ENCODE measurements around the gene KIF3C.
A peak's percentile ranks its signal among the peaks of the same experiment; 100 is the strongest.

KIF3C gene

GRCh38 chr2:25957743-25958142, 24.6 kb downstream of the KIF3C start:
- Histone ChIP-seq H3K4me1 (ENCODE audit: insufficient read depth, insufficient read length) (peaks cover 10% of the 10 kb centered on the region), H3K27me3 (ENCODE audit: insufficient read depth, insufficient read length) (no peaks in the 10 kb centered on the region), H3K36me3 (ENCODE audit: insufficient read depth, insufficient read length, low read length) (peaks cover 41% of the 10 kb centered on the region), H3K9ac (ENCODE audit: insufficient read length, low read depth) (no peak overlapping the region), H3K9me3 (ENCODE audit: insufficient read depth, low read length) (no peaks in the 10 kb centered on the region), H3K4me3 (ENCODE audit: insufficient read length, low read depth) (no peak overlapping the region)
- TF ChIP-seq ZNF274 (IDR thresholded peaks at IDR 0.05; ENCODE audit: low read depth, low read length), result no peak
- TF ChIP-seq YY1 (IDR thresholded peaks at IDR 0.05; ENCODE audit: insufficient read depth, insufficient read length), result no peak
- TF ChIP-seq SUZ12 (IDR thresholded peaks at IDR 0.05; ENCODE audit: extremely low read depth, insufficient read depth, insufficient read length), result no peak
- DNase-seq (ENCODE audit: low read depth, low spot score), result no peak

DNA sequence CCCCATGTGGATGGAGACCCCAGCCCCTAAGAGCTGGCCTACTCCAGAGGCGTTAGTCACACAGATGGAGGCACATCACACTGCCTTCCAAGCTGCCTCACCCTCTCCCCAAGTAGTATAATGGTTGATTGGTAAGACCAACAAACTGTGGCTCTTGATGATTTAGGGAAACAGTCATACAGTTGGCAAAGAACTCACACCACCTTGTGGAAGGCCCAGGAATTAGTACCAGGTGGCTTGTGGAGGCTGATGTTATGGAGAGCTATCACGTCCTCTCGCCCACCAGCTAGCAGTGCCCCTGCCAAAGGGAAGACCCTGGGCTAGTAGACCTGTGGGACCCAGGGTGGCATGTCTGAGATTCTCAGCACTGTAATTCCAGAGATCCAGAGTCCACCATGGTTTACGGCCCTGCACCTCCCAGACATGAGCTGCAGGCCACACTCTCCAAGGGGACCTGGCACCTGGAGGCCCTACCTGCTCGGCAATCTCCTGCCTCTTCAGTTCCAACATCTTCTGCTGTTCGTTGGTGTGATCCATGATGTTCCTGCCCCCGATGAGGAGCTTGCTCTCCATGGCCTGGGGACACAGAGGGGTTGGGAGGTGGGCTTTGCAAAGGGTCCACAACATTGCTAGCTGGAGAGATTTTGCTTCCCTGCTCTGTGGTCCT, 26.3 kb downstream of the KIF3C start:
- no peak overlapping the region for H3K4me3 ChIP-seq (ENCODE audit: insufficient read length, low read depth)
- no peaks in the 10 kb centered on the region for H3K9me3 ChIP-seq (ENCODE audit: insufficient read depth, low read length)
- peaks cover 10% of the 10 kb centered on the region for H3K4me1 ChIP-seq (ENCODE audit: insufficient read depth, insufficient read length)
- H3K36me3 ChIP-seq (ENCODE audit: insufficient read depth, insufficient read length, low read length), result peaks cover 46% of the 10 kb centered on the region
- no peaks in the 10 kb centered on the region for H3K27me3 ChIP-seq (ENCODE audit: insufficient read depth, insufficient read length)
- DNase-seq (ENCODE audit: low read depth, low spot score), result no peak
- TF ChIP-seq SUZ12 (IDR thresholded peaks at IDR 0.05; ENCODE audit: extremely low read depth, insufficient read depth, insufficient read length) (no peak), YY1 (IDR thresholded peaks at IDR 0.05; ENCODE audit: insufficient read depth, insufficient read length) (no peak), ZNF274 (IDR thresholded peaks at IDR 0.05; ENCODE audit: low read depth, low read length) (no peak)
- no peak overlapping the region for H3K9ac ChIP-seq (ENCODE audit: insufficient read length, low read depth)

DNA sequence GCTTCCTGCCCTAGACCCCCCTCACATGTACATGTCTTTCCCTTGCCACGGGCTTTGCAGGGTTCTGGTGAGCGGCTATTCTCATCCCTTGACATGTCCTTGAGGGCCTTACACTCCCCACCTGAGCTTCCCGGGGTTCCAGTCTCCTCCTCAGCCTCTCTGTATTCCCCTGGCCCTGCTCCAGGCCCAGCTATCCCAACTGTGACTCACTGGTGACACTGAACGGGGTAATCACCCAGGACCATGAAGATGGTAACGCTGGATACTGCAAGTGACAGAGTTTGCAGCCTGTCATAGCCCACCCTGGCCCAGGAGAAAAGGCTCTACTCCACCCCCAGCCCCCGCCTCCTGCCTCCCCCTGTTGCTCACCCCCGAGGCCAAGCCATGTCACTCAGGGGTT, 27.3 kb downstream of the KIF3C start:
- DNase-seq (ENCODE audit: low read depth, low spot score), result no peak
- Histone ChIP-seq H3K9ac (ENCODE audit: insufficient read length, low read depth) (no peak overlapping the region), H3K4me1 (ENCODE audit: insufficient read depth, insufficient read length) (peaks cover 10% of the 10 kb centered on the region), H3K27me3 (ENCODE audit: insufficient read depth, insufficient read length) (no peaks in the 10 kb centered on the region), H3K9me3 (ENCODE audit: insufficient read depth, low read length) (no peaks in the 10 kb centered on the region), H3K4me3 (ENCODE audit: insufficient read length, low read depth) (no peak overlapping the region), H3K36me3 (ENCODE audit: insufficient read depth, insufficient read length, low read length) (peaks cover 43% of the 10 kb centered on the region)
- TF ChIP-seq YY1 (IDR thresholded peaks at IDR 0.05; ENCODE audit: insufficient read depth, insufficient read length) (no peak), ZNF274 (IDR thresholded peaks at IDR 0.05; ENCODE audit: low read depth, low read length) (no peak), SUZ12 (IDR thresholded peaks at IDR 0.05; ENCODE audit: extremely low read depth, insufficient read depth, insufficient read length) (no peak)

DNA sequence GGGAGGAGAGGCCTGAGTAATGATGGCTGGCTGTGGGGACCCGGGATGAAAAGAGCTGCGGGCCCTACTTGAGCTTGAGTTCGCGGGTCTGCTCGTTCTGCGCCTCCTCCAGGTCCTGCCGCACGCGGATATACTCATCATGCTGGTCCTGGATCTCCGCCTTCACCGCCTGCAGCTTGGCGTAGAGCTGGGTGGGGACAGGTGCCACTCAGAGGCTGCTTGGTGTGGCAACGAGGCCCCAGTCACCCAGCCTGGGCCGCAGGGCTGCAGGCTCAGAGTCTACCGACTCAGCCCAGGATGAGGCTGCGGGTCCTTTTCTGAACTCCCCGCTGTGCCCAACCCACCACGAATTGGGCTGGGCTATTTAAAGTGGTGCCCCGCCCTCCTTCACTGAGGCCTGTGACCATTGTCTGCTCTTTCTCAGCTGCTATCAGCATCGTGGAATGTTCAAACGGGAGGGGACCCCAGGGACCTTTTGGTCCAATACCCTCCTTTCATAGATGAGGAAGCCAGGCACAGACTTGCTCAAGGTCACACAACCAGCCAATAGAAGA, 28.0 kb downstream of the KIF3C start:
- Histone ChIP-seq H3K36me3 (ENCODE audit: insufficient read depth, insufficient read length, low read length) (peaks cover 43% of the 10 kb centered on the region), H3K27me3 (ENCODE audit: insufficient read depth, insufficient read length) (no peaks in the 10 kb centered on the region), H3K4me3 (ENCODE audit: insufficient read length, low read depth) (no peak overlapping the region), H3K9me3 (ENCODE audit: insufficient read depth, low read length) (no peaks in the 10 kb centered on the region), H3K4me1 (ENCODE audit: insufficient read depth, insufficient read length) (peaks cover 10% of the 10 kb centered on the region), H3K9ac (ENCODE audit: insufficient read length, low read depth) (peak overlapping the region; percentile 32)
- DNase-seq (ENCODE audit: low read depth, low spot score), result peak; percentile 18
- TF ChIP-seq YY1 (IDR thresholded peaks at IDR 0.05; ENCODE audit: insufficient read depth, insufficient read length) (no peak), SUZ12 (IDR thresholded peaks at IDR 0.05; ENCODE audit: extremely low read depth, insufficient read depth, insufficient read length) (no peak), ZNF274 (IDR thresholded peaks at IDR 0.05; ENCODE audit: low read depth, low read length) (no peak)

DNA sequence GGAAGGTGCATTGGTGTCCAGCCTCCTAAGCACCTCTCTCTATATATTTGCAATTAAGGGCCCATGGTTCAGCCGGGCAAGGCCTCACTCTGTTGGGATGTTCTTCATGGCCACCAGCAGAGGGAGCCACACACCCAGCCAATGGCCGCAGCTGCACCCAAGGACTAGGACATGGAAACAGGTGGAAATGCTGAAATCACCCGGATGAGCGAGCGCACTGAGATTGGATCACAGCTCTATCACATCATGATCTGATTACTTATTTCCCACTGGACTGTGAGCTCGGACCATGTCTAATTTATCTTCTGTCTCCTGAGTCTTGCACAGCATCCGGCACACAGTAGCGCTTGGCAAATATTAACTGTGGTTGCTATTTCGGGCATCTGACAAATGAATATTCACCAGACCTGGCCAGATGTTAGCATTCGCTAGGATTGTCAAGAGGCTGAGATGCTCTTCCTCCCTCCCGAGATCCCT, 31.2 kb downstream of the KIF3C start:
- DNase-seq (ENCODE audit: low read depth, low spot score), result peak; percentile 83
- Histone ChIP-seq H3K9me3 (ENCODE audit: insufficient read depth, low read length) (no peaks in the 10 kb centered on the region), H3K4me1 (ENCODE audit: insufficient read depth, insufficient read length) (peaks cover 10% of the 10 kb centered on the region), H3K36me3 (ENCODE audit: insufficient read depth, insufficient read length, low read length) (peaks cover 21% of the 10 kb centered on the region), H3K4me3 (ENCODE audit: insufficient read length, low read depth) (no peak overlapping the region), H3K27me3 (ENCODE audit: insufficient read depth, insufficient read length) (no peaks in the 10 kb centered on the region), H3K9ac (ENCODE audit: insufficient read length, low read depth) (no peak overlapping the region)
- no peak for TF ChIP-seq ZNF274 (IDR thresholded peaks at IDR 0.05; ENCODE audit: low read depth, low read length)
- TF ChIP-seq YY1 (IDR thresholded peaks at IDR 0.05; ENCODE audit: insufficient read depth, insufficient read length), result no peak

GRCh38 chr2:25948437-25948836, 33.9 kb downstream of the KIF3C start:
- H3K9me3 ChIP-seq (ENCODE audit: insufficient read depth, low read length), result no peaks in the 10 kb centered on the region
- no peaks in the 10 kb centered on the region for H3K4me1 ChIP-seq (ENCODE audit: insufficient read depth, insufficient read length)
- peaks cover 14% of the 10 kb centered on the region for H3K36me3 ChIP-seq (ENCODE audit: insufficient read depth, insufficient read length, low read length)
- no peak for DNase-seq (ENCODE audit: low read depth, low spot score)
- TF ChIP-seq YY1 (IDR thresholded peaks at IDR 0.05; ENCODE audit: insufficient read depth, insufficient read length) (no peak), SUZ12 (IDR thresholded peaks at IDR 0.05; ENCODE audit: extremely low read depth, insufficient read depth, insufficient read length) (no peak), ZNF274 (IDR thresholded peaks at IDR 0.05; ENCODE audit: low read depth, low read length) (no peak)
- no peaks in the 10 kb centered on the region for H3K27me3 ChIP-seq (ENCODE audit: insufficient read depth, insufficient read length)
- H3K4me3 ChIP-seq (ENCODE audit: insufficient read length, low read depth), result no peak overlapping the region
- no peak overlapping the region for H3K9ac ChIP-seq (ENCODE audit: insufficient read length, low read depth)

DNA sequence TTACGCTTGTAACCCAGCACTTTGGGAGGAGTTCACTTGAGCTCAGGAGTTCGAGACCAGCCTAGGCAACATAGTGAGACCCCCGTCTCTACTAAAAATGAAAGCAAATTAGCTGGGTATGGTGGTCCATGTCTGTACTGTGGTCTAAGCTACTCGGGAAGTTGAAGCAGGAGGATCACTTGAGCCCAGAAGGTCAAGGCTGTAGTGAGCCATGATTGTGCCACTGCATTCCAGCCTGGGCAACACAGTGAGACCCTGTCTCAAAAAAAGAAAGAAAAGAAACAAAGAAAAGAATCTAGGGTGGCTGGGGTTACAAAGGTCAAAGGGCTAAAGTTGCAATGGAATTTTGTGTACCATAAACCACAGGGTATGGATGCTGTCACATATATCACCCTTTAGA, 41.3 kb downstream of the KIF3C start:
- DNase-seq (ENCODE audit: low read depth, low spot score), result no peak
- Histone ChIP-seq H3K9ac (ENCODE audit: insufficient read length, low read depth) (no peak overlapping the region), H3K4me1 (ENCODE audit: insufficient read depth, insufficient read length) (no peaks in the 10 kb centered on the region), H3K4me3 (ENCODE audit: insufficient read length, low read depth) (no peak overlapping the region), H3K27me3 (ENCODE audit: insufficient read depth, insufficient read length) (no peaks in the 10 kb centered on the region), H3K9me3 (ENCODE audit: insufficient read depth, low read length) (no peaks in the 10 kb centered on the region), H3K36me3 (ENCODE audit: insufficient read depth, insufficient read length, low read length) (peaks cover 12% of the 10 kb centered on the region)
- TF ChIP-seq SUZ12 (IDR thresholded peaks at IDR 0.05; ENCODE audit: extremely low read depth, insufficient read depth, insufficient read length), result no peak
- TF ChIP-seq ZNF274 (IDR thresholded peaks at IDR 0.05; ENCODE audit: low read depth, low read length), result no peak
- TF ChIP-seq YY1 (IDR thresholded peaks at IDR 0.05; ENCODE audit: insufficient read depth, insufficient read length), result no peak

Measured in NT2/D1 (cell line).